ENCODE measurements around the gene CSTPP1. TPM values are rescaled to one million over a fixed set of nuclear protein-coding genes. Genes with fewer than 3 reads are reported as not detected.

Gene CSTPP1
- total and polyA plus RNA-seq, 5 donors from 2014 or later = 15.1 to 18.3 (median 15.5) TPM

- Mint-ChIP-seq H3K4me1 (peaks cover 0 to 4% (median 0%) of the 10 kb centered on the region in 4 donors), H3K27me3 (no peaks in the 10 kb centered on the region), H3K4me3 (no peak overlapping the region), H3K36me3 (peaks cover 37% of the 10 kb centered on the region), H3K27ac (no peak overlapping the region), H3K9me3 (peaks cover 0 to 3% (median 0%) of the 10 kb centered on the region in 7 donors)
- no peaks in the 10 kb centered on the region for H3K9me3 ChIP-seq (ENCODE audit: control insufficient read depth in 2 of 2, low read length in 2 of 2)
- no peaks in the 10 kb centered on the region for H3K36me3 ChIP-seq (ENCODE audit: control insufficient read depth, insufficient read depth, low read length)
- no peak for ATAC-seq (ENCODE audit: low read depth in 2 of 2)
- H3K27ac ChIP-seq (ENCODE audit: insufficient read depth, low read length, poor library complexity, severe bottlenecking) = no peak overlapping the region
- H3K4me3 ChIP-seq (ENCODE audit: low read depth, low read length) = no peak overlapping the region
- no peak for DNase-seq
- no peaks in the 10 kb centered on the region for H3K4me1 ChIP-seq (ENCODE audit: control insufficient read depth, insufficient read depth, low read length, poor library complexity, severe bottlenecking)
- no peaks in the 10 kb centered on the region for H3K27me3 ChIP-seq (ENCODE audit: control insufficient read depth, insufficient read depth, low read length)
Measured at GRCh38 chr11:47056261-47056915, 119.8 kb downstream of the CSTPP1 start.

- DNase-seq = no peak
Measured at GRCh38 chr11:47057365-47057764, 120.8 kb downstream of the CSTPP1 start.

GRCh38 chr11:47060807-47061206, 124.2 kb downstream of the CSTPP1 start:
- DNase-seq (peak in 1 of 3 donors; percentile 33), ATAC-seq (ENCODE audit: low read depth in 2 of 2) (no peak)
- H3K4me3 ChIP-seq (ENCODE audit: low read depth, low read length) = no peak overlapping the region
- H3K27ac Mint-ChIP-seq = peak overlapping the region in 1 of 3 donors; percentile 39
- peaks cover 0 to 7% (median 0%) of the 10 kb centered on the region in 4 donors for H3K4me1 Mint-ChIP-seq
- H3K4me3 Mint-ChIP-seq = no peak overlapping the region
- H3K4me1 ChIP-seq (ENCODE audit: control insufficient read depth, insufficient read depth, low read length, poor library complexity, severe bottlenecking) = no peaks in the 10 kb centered on the region
- peaks cover 18% of the 10 kb centered on the region for H3K36me3 Mint-ChIP-seq
- peaks cover 0 to 3% (median 0%) of the 10 kb centered on the region in 7 donors for H3K9me3 Mint-ChIP-seq
- H3K27me3 ChIP-seq (ENCODE audit: control insufficient read depth, insufficient read depth, low read length) = no peaks in the 10 kb centered on the region
- no peaks in the 10 kb centered on the region for H3K27me3 Mint-ChIP-seq
- H3K9me3 ChIP-seq (ENCODE audit: control insufficient read depth in 2 of 2, low read length in 2 of 2) = no peaks in the 10 kb centered on the region
- H3K36me3 ChIP-seq (ENCODE audit: control insufficient read depth, insufficient read depth, low read length) = peaks cover 2% of the 10 kb centered on the region
- no peak overlapping the region for H3K27ac ChIP-seq (ENCODE audit: insufficient read depth, low read length, poor library complexity, severe bottlenecking)

More at GRCh38 chr11:47057365-47057764, 120.8 kb downstream of the CSTPP1 start:
- no peaks in the 10 kb centered on the region for H3K27me3 Mint-ChIP-seq
- H3K9me3 ChIP-seq (ENCODE audit: control insufficient read depth in 2 of 2, low read length in 2 of 2) = no peaks in the 10 kb centered on the region
- H3K27ac ChIP-seq (ENCODE audit: insufficient read depth, low read length, poor library complexity, severe bottlenecking) = no peak overlapping the region
- peaks cover 0 to 9% (median 0%) of the 10 kb centered on the region in 4 donors for H3K4me1 Mint-ChIP-seq
- peaks cover 34% of the 10 kb centered on the region for H3K36me3 Mint-ChIP-seq
- no peak overlapping the region for H3K4me3 ChIP-seq (ENCODE audit: low read depth, low read length)
- ATAC-seq (ENCODE audit: low read depth in 2 of 2) = no peak
- H3K36me3 ChIP-seq (ENCODE audit: control insufficient read depth, insufficient read depth, low read length) = no peaks in the 10 kb centered on the region
- no peak overlapping the region for H3K4me3 Mint-ChIP-seq
- no peaks in the 10 kb centered on the region for H3K4me1 ChIP-seq (ENCODE audit: control insufficient read depth, insufficient read depth, low read length, poor library complexity, severe bottlenecking)
- no peaks in the 10 kb centered on the region for H3K27me3 ChIP-seq (ENCODE audit: control insufficient read depth, insufficient read depth, low read length)
- no peak overlapping the region for H3K27ac Mint-ChIP-seq
- peaks cover 0 to 3% (median 0%) of the 10 kb centered on the region in 7 donors for H3K9me3 Mint-ChIP-seq

- Mint-ChIP-seq H3K27me3 (no peaks in the 10 kb centered on the region), H3K9me3 (peaks cover 0 to 3% (median 0%) of the 10 kb centered on the region in 7 donors), H3K4me3 (no peak overlapping the region), H3K36me3 (peaks cover 18% of the 10 kb centered on the region), H3K4me1 (peaks cover 0 to 7% (median 0%) of the 10 kb centered on the region in 4 donors), H3K27ac (peak overlapping the region; percentile 17 to 80 (median 27))
- Histone ChIP-seq H3K4me1 (ENCODE audit: control insufficient read depth, insufficient read depth, low read length, poor library complexity, severe bottlenecking) (no peaks in the 10 kb centered on the region), H3K36me3 (ENCODE audit: control insufficient read depth, insufficient read depth, low read length) (peaks cover 2% of the 10 kb centered on the region), H3K4me3 (ENCODE audit: low read depth, low read length) (no peak overlapping the region), H3K9me3 (ENCODE audit: control insufficient read depth in 2 of 2, low read length in 2 of 2) (no peaks in the 10 kb centered on the region), H3K27ac (ENCODE audit: insufficient read depth, low read length, poor library complexity, severe bottlenecking) (no peak overlapping the region), H3K27me3 (ENCODE audit: control insufficient read depth, insufficient read depth, low read length) (no peaks in the 10 kb centered on the region)
- ATAC-seq (ENCODE audit: low read depth in 2 of 2) (no peak), DNase-seq (no peak)
Measured at GRCh38 chr11:47061429-47062178, 125.0 kb downstream of the CSTPP1 start.

GRCh38 chr11:47062736-47063135, 126.2 kb downstream of the CSTPP1 start:
- Mint-ChIP-seq H3K27ac (no peak overlapping the region), H3K4me1 (peaks cover 0 to 7% (median 0%) of the 10 kb centered on the region in 4 donors), H3K36me3 (peaks cover 13% of the 10 kb centered on the region), H3K4me3 (no peak overlapping the region), H3K9me3 (no peaks in the 10 kb centered on the region), H3K27me3 (no peaks in the 10 kb centered on the region)
- DNase-seq (no peak), ATAC-seq (ENCODE audit: low read depth in 2 of 2) (no peak)
- Histone ChIP-seq H3K4me3 (ENCODE audit: low read depth, low read length) (no peak overlapping the region), H3K36me3 (ENCODE audit: control insufficient read depth, insufficient read depth, low read length) (peaks cover 2% of the 10 kb centered on the region), H3K9me3 (ENCODE audit: control insufficient read depth in 2 of 2, low read length in 2 of 2) (no peaks in the 10 kb centered on the region), H3K4me1 (ENCODE audit: control insufficient read depth, insufficient read depth, low read length, poor library complexity, severe bottlenecking) (no peaks in the 10 kb centered on the region), H3K27ac (ENCODE audit: insufficient read depth, low read length, poor library complexity, severe bottlenecking) (no peak overlapping the region), H3K27me3 (ENCODE audit: control insufficient read depth, insufficient read depth, low read length) (no peaks in the 10 kb centered on the region)

GRCh38 chr11:47067401-47067800, 130.8 kb downstream of the CSTPP1 start:
- DNase-seq (no peak), ATAC-seq (ENCODE audit: low read depth in 2 of 2) (no peak)
- Mint-ChIP-seq H3K27me3 (no peaks in the 10 kb centered on the region), H3K36me3 (peaks cover 8% of the 10 kb centered on the region), H3K4me3 (no peak overlapping the region), H3K9me3 (no peaks in the 10 kb centered on the region), H3K4me1 (no peaks in the 10 kb centered on the region), H3K27ac (no peak overlapping the region)
- Histone ChIP-seq H3K9me3 (ENCODE audit: control insufficient read depth in 2 of 2, low read length in 2 of 2) (no peaks in the 10 kb centered on the region), H3K4me1 (ENCODE audit: control insufficient read depth, insufficient read depth, low read length, poor library complexity, severe bottlenecking) (no peaks in the 10 kb centered on the region), H3K27ac (ENCODE audit: insufficient read depth, low read length, poor library complexity, severe bottlenecking) (no peak overlapping the region), H3K4me3 (ENCODE audit: low read depth, low read length) (no peak overlapping the region), H3K27me3 (ENCODE audit: control insufficient read depth, insufficient read depth, low read length) (no peaks in the 10 kb centered on the region), H3K36me3 (ENCODE audit: control insufficient read depth, insufficient read depth, low read length) (peaks cover 2% of the 10 kb centered on the region)

GRCh38 chr11:47070769-47071168, 134.2 kb downstream of the CSTPP1 start:
- H3K4me3 ChIP-seq (ENCODE audit: low read depth, low read length) = no peak overlapping the region
- H3K9me3 Mint-ChIP-seq = no peaks in the 10 kb centered on the region
- no peaks in the 10 kb centered on the region for H3K36me3 ChIP-seq (ENCODE audit: control insufficient read depth, insufficient read depth, low read length)
- H3K4me1 Mint-ChIP-seq = no peaks in the 10 kb centered on the region
- peaks cover 3% of the 10 kb centered on the region for H3K36me3 Mint-ChIP-seq
- H3K27me3 Mint-ChIP-seq = no peaks in the 10 kb centered on the region
- DNase-seq (no peak), ATAC-seq (ENCODE audit: low read depth in 2 of 2) (no peak)
- no peak overlapping the region for H3K27ac ChIP-seq (ENCODE audit: insufficient read depth, low read length, poor library complexity, severe bottlenecking)
- H3K4me1 ChIP-seq (ENCODE audit: control insufficient read depth, insufficient read depth, low read length, poor library complexity, severe bottlenecking) = no peaks in the 10 kb centered on the region
- H3K9me3 ChIP-seq (ENCODE audit: control insufficient read depth in 2 of 2, low read length in 2 of 2) = no peaks in the 10 kb centered on the region
- H3K27ac Mint-ChIP-seq = no peak overlapping the region
- H3K4me3 Mint-ChIP-seq = no peak overlapping the region
- no peaks in the 10 kb centered on the region for H3K27me3 ChIP-seq (ENCODE audit: control insufficient read depth, insufficient read depth, low read length)
